ENCODE measurements around the gene EVL. TPM values are rescaled to one million over a fixed set of nuclear protein-coding genes. Genes with fewer than 3 reads are reported as not detected.

Gene EVL
- total RNA-seq, 1 experiment from 2014 or later = 82.9 TPM

DNA sequence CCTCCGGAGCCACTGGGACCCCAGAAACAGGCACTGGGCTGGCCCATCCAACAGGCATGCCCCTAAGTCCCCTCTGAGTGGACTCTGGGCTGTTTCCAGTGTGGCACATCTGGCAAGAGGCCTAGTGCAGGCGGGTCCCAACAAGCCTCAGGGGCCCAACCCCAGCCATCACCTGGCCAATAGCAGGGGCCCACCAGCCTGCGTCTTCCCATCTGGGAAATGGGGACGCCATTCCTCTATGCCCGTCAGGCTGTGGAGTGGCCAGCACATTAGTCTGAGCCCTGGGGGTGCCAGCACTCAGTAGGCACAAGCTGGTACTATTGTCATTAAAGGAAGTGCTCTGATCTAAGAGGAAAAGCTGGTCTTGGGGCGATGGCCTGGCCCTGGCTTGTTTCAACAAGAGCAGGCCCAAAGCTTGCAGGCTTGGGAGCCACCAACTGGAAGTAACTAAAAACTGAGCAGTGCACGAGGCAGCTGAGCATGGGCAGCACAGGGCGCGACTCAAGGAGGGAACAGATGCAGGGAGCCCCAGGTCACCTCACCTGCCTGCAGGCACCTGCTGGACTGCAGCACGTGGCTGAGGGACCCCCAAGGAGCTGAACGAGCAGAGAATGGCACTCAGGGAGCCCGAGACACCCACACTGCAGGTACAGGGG lies 85.8 kb downstream of the EVL start:
- no peaks in the 10 kb centered on the region for H3K9me3 ChIP-seq (ENCODE audit: low read depth, low read length, poor library complexity, severe bottlenecking)
- no peak overlapping the region for H3K27ac ChIP-seq (ENCODE audit: low read depth, low read length, poor library complexity, severe bottlenecking)
- DNase-seq (ENCODE audit: low spot score) = no peak
- ChIA-PET POLR2A (ENCODE audit: low non-redundant PET) (no interaction called here), CTCF (no interaction called here)
- no peaks in the 10 kb centered on the region for H3K4me1 ChIP-seq (ENCODE audit: insufficient read depth, low read length, poor library complexity, severe bottlenecking)
- no peaks in the 10 kb centered on the region for H3K27me3 ChIP-seq (replicated peaks; ENCODE audit: insufficient read depth, low read depth, low read length, poor library complexity)
- H3K4me3 ChIP-seq (ENCODE audit: low read depth, low read length, poor library complexity, severe bottlenecking) = no peak overlapping the region
- BruUV-seq (replicated peaks) = no TSS peak
- TF ChIP-seq EZH2 (IDR thresholded peaks at IDR 0.05; ENCODE audit: borderline replicate concordance, low read depth, low read length, poor library complexity, severe bottlenecking) = no peak
- TF ChIP-seq, protein P1, sequence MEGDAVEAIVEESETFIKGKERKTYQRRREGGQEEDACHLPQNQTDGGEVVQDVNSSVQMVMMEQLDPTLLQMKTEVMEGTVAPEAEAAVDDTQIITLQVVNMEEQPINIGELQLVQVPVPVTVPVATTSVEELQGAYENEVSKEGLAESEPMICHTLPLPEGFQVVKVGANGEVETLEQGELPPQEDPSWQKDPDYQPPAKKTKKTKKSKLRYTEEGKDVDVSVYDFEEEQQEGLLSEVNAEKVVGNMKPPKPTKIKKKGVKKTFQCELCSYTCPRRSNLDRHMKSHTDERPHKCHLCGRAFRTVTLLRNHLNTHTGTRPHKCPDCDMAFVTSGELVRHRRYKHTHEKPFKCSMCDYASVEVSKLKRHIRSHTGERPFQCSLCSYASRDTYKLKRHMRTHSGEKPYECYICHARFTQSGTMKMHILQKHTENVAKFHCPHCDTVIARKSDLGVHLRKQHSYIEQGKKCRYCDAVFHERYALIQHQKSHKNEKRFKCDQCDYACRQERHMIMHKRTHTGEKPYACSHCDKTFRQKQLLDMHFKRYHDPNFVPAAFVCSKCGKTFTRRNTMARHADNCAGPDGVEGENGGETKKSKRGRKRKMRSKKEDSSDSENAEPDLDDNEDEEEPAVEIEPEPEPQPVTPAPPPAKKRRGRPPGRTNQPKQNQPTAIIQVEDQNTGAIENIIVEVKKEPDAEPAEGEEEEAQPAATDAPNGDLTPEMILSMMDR (conservative IDR thresholded peaks at IDR 0.05; ENCODE audit: low read depth, low read length) = no peak
- H3K36me3 ChIP-seq (ENCODE audit: insufficient read depth, low read length, poor library complexity, severe bottlenecking) = no peaks in the 10 kb centered on the region
- intact Hi-C loops (cut with micrococcal nuclease; ENCODE audit: unreplicated experiment) = no loop called here

- Histone ChIP-seq H3K36me3 (ENCODE audit: insufficient read depth, low read length, poor library complexity, severe bottlenecking) (no peaks in the 10 kb centered on the region), H3K4me1 (ENCODE audit: insufficient read depth, low read length, poor library complexity, severe bottlenecking) (no peaks in the 10 kb centered on the region), H3K27me3 (replicated peaks; ENCODE audit: insufficient read depth, low read depth, low read length, poor library complexity) (no peaks in the 10 kb centered on the region), H3K4me3 (ENCODE audit: low read depth, low read length, poor library complexity, severe bottlenecking) (no peak overlapping the region), H3K27ac (ENCODE audit: low read depth, low read length, poor library complexity, severe bottlenecking) (no peak overlapping the region), H3K9me3 (ENCODE audit: low read depth, low read length, poor library complexity, severe bottlenecking) (no peaks in the 10 kb centered on the region)
- BruUV-seq (replicated peaks) = no TSS peak
- POLR2A ChIA-PET (ENCODE audit: low non-redundant PET) = no interaction called here
- intact Hi-C loops (cut with micrococcal nuclease; ENCODE audit: unreplicated experiment) = no loop called here
- CTCF ChIA-PET = no interaction called here
- TF ChIP-seq EZH2 (IDR thresholded peaks at IDR 0.05; ENCODE audit: borderline replicate concordance, low read depth, low read length, poor library complexity, severe bottlenecking) = no peak
- TF ChIP-seq, protein P1 (conservative IDR thresholded peaks at IDR 0.05; ENCODE audit: low read depth, low read length) = no peak
- DNase-seq (ENCODE audit: low spot score) = no peak
Observed at GRCh38 chr14:100152091-100152490, 86.9 kb downstream of the EVL start.

DNA sequence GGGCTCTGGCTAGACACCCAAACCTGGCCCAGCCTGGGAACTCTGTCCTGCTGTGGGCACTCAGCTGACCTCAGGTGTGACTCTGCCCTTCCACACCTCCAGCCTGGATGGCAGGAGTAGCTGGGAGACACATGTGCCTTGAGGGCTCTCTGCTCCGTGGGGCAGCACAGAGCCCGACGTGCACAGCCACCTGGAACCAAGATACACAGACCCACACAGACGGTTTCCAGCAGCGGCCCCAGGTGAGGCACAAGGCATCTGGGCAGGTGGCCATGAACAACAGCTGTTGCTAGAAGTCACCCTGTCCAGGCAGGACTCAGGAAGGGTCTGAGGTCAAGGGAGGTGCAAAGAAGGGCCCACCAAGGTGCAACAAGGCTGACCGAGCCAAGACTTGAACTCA lies 88.3 kb downstream of the EVL start:
- no peaks in the 10 kb centered on the region for H3K36me3 ChIP-seq (ENCODE audit: insufficient read depth, low read length, poor library complexity, severe bottlenecking)
- POLR2A ChIA-PET (ENCODE audit: low non-redundant PET) = no interaction called here
- peaks cover 5% of the 10 kb centered on the region for H3K27me3 ChIP-seq (replicated peaks; ENCODE audit: insufficient read depth, low read depth, low read length, poor library complexity)
- BruUV-seq (replicated peaks) = no TSS peak
- no peak for TF ChIP-seq EZH2 (IDR thresholded peaks at IDR 0.05; ENCODE audit: borderline replicate concordance, low read depth, low read length, poor library complexity, severe bottlenecking)
- TF ChIP-seq, protein P1 (conservative IDR thresholded peaks at IDR 0.05; ENCODE audit: low read depth, low read length) = no peak
- H3K9me3 ChIP-seq (ENCODE audit: low read depth, low read length, poor library complexity, severe bottlenecking) = no peaks in the 10 kb centered on the region
- CTCF ChIA-PET = no interaction called here
- H3K27ac ChIP-seq (ENCODE audit: low read depth, low read length, poor library complexity, severe bottlenecking) = no peak overlapping the region
- no peak overlapping the region for H3K4me3 ChIP-seq (ENCODE audit: low read depth, low read length, poor library complexity, severe bottlenecking)
- intact Hi-C loops (cut with micrococcal nuclease; ENCODE audit: unreplicated experiment) = no loop called here
- no peak for DNase-seq (ENCODE audit: low spot score)
- H3K4me1 ChIP-seq (ENCODE audit: insufficient read depth, low read length, poor library complexity, severe bottlenecking) = no peaks in the 10 kb centered on the region
